Glomerular endothelial cell (primary cell): ENCODE measurements around the gene LIMK1. TPM values are rescaled to one million over a fixed set of nuclear protein-coding genes. Genes with fewer than 3 reads are reported as not detected.
"Not testable (repeated sequence)": the region's sequence is repeated elsewhere in the genome, so short reads cannot be mapped to it uniquely, and the experiment has no call there.

Source experiments
- DNase-seq: peaks from one replicate; pipeline ENCODE4 v3.0.0-alpha.2; 2011; ENCODE audit warnings: low read depth, low spot score; ENCODE audit errors: extremely low read depth
- total RNA-seq: library from RNA; depleted of rRNA; stranded (reverse); fragments of >200 nt; gene quantifications from 2 replicates; pipeline ENCODE4 v1.2.3, GENCODE V29; 2015

The LIMK1 gene
- total RNA-seq, 1 donor from 2014 or later, result 56.8 TPM

DNA sequence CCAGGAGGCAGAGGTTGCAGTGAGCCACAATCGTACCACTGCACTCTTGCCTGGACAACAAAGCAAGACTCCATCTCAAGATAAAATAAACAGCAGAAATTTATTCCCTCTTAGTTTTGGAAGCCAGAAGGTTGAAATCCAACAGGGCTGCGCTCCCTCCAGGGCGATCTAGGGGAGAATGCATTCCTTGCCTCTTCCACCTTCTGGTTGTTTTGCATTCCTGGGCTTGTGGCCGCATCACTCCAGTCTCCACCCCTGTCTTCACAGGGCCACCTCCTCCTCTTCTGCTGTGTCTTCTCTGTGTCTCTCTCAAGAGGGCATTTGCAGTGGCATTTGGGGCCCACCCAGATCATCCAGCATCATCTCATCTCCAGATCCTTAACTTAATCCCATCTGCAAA is 36.2 kb downstream of the LIMK1 start:
- DNase-seq, result no peak

DNA sequence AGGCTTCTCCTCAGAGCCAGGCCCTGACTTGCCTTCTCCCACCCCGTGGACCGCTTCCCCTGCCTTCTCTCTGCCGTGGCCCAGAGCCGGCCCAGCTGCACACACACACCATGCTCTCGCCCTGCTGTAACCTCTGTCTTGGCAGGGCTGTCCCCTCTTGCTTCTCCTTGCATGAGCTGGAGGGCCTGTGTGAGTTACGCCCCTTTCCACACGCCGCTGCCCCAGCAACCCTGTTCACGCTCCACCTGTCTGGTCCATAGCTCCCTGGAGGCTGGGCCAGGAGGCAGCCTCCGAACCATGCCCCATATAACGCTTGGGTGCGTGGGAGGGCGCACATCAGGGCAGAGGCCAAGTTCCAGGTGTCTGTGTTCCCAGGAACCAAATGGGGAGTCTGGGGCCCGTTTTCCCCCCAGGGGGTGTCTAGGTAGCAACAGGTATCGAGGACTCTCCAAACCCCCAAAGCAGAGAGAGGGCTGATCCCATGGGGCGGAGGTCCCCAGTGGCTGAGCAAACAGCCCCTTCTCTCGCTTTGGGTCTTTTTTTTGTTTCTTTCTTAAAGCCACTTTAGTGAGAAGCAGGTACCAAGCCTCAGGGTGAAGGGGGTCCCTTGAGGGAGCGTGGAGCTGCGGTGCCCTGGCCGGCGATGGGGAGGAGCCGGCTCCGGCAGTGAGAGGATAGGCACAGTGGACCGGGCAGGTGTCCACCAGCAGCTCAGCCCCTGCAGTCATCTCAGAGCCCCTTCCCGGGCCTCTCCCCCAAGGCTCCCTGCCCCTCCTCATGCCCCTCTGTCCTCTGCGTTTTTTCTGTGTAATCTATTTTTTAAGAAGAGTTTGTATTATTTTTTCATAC is 38.0 kb downstream of the LIMK1 start:
- no peak for DNase-seq

DNA sequence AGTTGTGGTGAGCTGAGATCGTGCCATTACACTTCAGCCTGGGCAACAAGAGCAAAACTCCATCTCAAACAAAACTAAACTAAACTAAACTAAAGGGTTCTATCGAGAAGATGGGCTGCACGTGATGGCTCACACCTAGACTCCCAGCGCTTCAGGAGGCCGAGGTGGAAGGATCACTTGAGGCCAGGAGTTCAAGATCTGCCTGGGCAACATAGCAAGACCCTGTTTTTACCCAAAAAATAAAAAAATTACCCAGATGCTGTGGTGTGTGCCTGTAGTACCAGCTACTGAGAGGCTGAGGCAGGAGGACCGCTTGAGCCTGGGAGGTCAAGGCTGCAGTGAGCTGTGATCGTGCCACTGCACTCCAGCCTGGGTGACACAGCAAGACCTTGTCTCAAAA is 40.3 kb downstream of the LIMK1 start:
- DNase-seq, result not testable (repeated sequence)

DNA sequence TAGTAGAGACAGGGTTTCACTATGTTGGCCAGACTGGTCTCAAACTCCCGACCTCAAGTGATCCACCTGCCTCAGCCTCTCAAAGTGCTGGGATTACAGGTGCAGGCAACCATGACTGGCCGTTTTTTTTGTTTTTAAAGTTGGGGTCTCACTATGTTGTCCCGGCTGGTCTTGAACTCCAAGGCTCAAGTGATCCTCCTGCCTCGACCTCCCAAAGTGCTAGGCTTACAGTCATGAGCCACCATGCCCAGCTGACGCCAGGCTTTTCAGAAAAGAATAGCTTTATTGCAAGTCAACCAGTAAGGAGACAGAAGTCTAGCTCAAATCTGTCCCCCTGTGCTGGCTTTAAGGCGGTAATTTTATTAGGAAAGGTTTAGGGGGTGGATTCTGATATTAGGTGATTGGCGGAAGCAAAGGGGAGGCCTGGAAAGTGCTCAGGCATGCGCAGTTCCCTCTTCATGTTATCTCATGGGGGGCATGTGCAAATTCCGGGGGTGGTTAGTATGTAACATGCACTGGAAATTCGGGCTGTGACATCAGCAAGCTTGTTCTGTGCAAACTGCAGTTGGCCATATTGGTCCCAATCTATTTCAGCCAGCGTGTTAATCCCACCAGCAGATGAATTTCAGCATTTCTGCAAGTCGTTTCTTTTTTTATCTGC is 42.7 kb downstream of the LIMK1 start:
- no peak for DNase-seq

DNA sequence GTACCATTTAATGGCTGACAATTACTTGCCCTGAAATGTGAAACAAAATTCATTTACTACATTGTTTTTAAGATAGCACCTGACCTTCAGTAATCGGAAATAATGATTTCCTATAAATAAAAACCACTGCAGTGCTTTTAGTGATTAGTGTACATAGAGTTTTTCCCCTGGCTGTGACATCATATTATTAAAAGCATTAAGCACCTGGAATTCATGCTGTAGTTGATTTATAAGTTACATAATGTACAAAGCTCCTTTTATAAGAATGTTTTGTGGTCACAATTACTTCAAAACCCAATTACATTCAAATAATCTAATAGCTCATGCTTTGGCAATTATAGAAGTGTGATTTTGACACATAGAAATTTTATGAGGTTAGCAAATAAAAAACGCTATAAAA is 46.3 kb downstream of the LIMK1 start:
- no peak for DNase-seq

DNA sequence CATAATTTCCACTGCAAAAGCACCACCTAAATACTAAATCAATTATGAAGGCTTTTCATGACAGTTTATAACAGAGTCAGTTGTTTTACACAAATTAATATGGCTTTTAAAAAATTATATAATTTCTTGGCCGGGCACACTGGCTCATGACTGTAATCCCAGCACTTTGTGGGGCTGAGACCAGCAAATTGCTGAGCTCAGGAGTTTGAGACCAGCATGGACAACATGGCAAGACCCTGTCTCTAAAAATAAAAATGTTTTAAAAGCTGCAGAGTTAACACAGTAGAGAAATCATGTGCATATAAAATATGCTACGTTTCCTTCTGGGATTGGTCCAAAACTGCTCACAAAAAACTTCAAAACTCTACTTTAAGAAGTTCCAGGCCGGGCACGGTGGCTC is 46.9 kb downstream of the LIMK1 start:
- DNase-seq, result no peak

DNA sequence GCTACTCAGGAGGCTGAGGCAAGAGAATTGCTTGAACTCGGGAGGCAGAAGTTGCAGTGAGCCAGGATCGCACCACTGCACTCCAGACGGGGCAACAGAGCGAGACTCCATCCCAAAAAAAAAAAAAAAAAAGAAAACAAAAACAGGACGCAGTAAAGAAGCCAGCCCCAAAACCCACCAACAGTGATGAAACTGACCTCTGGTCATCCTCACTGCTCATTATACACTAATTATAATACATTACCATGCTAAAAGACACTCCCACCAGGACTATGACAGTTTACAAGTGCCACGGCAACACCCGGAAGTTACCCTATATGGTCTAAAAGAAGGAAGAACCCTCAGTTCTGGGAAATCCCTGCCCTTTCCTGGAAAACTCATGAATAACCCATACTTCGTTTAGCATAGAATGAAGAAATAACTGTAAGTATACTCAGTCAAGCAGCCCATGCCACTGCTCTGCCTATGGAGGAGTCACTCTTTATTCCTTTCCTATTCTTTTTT is 50.6 kb downstream of the LIMK1 start:
- DNase-seq, result peak; percentile 22

DNA sequence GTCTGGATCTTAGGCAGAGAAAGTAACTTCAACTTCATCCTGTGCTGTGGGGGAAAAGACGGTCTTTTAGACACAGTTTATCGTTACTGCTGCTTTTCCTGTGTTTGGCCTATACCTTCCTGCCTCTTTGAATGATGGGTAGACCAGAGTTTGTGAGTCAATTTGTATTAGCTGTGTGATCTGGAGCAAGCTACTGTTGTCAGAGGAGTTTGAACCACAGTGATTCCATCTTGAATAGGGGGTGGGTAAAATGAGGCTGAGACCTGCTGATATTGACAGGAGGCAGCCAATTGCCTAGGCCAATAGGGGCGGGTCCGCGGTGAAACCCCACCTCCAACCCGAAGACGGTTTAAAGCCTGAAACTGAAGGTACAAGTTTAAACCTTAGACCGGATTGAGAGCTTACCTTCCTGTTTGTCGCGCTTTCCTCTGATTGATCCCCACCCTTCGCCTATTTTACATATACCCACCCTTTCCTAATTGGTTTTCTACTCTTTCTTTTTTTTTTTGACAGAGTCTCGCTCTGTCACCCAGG is 54.8 kb downstream of the LIMK1 start:
- DNase-seq, result no peak

DNA sequence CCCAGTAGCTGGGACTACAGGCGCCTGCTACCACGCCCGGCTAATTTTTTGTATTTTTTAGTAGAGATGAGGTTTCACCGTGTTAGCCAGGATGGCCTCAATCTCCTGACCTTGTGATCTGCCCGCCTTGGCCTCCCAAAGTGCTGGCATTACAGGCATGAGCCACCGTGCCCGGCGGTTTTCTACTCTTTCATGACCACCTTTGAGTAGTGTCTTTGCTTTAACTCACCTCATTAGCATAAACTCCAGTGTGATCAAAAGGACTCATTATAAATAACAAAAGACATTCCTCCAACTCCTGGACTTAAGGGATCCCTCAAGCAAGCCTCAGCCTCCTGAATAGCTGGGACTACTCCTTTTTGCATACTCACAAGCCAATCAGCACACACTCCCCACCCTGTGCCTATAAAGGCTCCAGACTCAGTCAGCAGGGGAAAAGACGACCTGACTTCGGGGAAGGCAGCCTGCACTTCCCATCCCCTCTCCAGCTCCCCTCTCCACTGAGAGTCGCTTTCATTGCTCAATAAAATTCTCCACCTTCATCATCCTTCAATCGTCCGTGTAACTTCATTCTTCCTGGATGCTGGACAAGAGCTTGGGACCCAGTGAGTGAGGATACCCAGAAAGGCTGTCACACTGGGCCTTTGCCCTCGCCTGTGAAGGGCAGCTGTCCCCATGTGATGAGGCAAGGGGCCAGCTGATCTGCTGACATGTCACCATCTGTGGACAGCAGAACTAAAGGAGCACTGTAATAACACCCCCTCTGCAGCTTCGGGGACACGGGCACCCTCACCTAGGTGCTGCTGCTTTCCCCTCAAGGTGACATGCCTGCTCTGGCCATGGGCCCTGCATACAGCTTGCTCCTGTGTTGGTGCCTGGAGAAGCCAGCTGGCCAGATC is 55.6 kb downstream of the LIMK1 start:
- DNase-seq, result no peak

DNA sequence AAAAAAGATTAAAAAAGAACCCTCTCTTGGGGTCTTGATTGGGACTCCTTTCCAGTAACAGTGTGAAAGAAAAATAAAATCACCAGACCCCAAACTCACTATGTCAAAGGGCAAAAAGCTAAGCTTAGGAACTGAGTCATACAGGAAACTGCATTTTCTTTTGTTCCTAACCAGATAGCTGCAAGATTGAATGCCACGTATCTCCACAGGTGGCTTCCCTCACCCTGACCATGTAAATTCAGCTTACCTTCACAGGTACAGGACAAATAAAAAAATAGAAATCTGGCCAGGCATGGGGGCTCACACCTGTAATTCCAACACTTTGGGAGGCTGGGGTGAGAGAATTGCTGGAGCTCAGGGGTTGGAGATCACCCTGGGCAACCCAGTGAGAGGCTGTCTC is 58.1 kb downstream of the LIMK1 start:
- no peak for DNase-seq

DNA sequence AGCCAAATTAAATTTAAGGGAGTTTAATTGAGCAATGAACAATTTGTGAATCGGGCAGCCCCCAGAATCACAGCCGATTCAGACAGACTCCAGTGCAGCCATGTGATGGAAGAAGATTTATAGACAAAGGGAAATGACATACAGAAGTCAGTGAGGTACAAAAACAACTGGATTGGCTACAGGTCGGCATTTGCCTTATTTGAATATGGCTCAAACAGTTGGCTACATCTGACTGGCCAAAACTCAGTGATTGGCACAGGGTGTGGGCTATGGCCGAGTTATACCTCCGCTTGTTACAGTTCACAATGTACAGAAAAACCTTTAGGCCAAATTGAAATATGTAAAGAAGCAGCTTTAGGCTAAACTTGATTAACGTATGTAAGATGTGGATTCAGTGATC is 59.8 kb downstream of the LIMK1 start:
- DNase-seq, result no peak

DNA sequence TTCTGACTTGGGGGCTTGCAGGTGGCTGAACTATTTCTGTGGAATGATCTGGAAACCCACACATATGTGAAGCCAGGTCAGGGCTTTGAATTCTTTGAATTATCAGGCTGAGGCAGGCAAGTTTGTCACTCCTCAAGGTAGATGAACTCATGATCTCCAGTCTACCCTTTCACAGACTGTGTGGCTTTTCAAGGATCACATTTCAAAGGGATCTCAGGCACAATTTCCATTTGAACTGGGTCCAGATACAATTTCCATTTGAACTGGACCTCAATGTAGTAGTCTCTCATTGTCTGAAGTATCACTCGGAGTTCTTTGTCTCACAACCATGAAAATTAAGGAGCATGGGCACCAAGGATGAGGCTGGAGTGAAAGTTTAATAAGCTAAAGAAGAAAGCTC is 64.9 kb downstream of the LIMK1 start:
- no peak for DNase-seq

DNA sequence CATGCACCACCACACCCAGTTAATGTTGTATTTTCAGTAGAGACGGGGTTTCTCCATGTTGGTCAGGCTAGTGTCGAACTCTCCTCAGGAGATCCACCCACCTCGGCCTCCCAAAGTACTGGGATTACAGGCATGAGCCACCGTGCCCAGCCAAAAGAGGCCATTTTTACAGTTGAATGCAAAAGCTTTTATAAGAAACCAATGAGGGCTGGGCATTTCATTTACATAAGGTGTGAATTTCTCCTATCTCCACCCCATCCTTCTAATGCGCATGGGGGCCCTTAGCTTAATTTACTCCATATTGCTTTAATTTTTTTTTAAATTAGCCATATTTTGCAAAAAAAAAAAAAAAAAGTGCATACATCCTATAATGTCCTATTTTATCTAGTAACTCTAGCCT is 65.5 kb downstream of the LIMK1 start:
- no peak for DNase-seq

DNA sequence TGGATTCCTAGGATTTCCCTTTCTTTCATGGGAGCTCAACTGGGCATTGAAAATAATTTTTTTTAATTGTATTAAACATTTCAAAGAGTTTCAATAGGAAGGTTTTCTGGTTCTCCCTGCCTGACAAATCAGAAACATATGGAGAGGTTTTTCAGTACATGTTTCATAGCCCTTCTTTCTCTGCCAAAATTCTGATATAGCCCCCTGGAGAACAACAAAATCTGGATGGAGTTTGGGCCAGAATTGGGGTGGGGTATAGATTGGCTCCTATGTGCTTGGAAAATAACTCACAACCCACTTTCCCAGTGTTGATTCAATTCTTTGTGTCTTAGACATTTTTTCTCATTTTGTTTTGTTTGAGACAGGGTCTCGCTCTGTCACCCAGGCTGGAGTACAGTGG is 66.0 kb downstream of the LIMK1 start:
- no peak for DNase-seq

DNA sequence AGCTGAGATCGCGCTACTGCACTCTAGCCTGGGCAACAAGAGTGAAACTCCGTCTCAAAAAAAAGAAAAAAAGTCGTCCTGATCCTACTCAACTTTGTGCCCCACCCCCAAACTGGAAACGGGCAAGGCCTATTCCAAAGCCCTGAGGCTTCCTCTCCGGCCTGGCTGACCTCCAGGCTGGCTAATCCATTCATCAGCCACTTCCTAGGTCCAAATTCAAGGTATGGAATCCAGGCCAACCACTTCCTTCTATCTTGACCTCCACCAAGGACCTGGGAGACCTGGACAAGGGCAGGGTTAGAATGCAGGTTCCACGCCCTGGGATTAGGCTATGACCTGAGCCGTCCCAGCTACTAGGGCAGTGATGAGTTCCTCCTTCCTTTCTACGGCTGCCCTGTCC is 70.1 kb downstream of the LIMK1 start:
- no peak for DNase-seq

DNA sequence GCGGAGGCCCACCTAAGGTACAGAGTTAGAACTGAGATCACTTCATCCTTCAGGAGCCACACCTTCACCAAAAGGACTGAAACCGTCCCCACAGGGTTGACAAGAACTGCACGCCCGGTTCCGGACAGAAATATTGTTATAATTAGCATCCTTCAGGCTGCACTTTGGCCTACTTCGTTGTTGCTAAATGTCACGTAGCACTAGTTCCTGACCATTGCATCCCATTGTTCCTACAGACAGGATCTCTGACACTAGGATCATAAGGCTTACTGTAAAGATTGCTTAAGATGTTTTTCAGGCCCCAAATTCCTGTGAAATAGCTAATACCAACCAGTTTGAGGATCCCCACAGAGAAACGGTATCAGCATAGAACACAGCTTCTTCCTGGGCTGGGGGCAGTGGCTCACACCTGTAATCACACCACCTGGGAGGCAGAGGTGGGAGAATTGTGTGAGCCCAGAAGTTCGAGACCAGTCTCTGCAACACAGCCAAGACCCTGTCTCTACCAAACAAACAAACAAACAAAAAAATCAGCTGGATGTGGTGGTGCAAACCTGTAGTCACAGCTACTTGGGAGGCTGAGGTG is 72.3 kb downstream of the LIMK1 start:
- DNase-seq, result no peak

DNA sequence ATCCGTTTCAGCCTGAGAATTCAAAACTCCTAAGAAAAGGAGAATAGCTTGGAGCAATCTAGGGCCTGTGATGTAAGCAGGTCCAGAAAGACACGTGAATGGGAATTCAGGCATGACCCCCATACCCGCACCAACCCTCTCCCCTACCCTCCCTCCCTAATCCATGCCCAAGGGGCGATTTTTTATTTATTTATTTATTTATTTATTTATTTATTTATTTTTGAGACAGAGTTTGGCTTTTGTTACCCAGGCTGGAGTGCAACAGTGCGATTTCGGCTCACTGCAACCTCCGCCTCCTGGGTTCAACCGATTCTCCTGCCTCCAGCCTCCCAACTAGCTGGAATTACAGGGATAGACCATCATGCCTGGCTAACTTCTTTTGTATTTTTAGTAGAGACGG is 74.0 kb downstream of the LIMK1 start:
- no peak for DNase-seq

DNA sequence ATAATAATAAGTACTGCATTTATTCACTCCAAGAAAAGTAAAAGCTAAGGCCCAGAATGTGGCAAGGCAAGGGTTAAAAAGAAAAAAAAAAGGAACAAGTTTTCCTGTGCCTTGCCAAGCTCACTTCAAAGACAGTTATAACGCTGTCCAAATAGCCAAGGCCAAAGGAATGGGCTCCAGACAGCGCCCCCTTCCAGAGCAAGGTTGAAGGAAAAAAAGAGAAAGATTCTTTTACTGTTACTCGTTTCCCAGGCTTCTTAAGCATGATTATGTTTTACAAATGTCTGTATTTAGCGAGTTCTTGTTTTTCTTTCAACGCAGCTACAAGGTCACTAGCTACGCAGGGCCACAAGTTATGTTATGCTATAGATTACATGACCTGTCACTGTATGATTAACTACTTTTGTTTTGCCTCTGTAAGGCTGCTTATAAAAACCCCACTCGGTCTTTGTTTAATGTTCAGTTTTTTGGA is 81.4 kb downstream of the LIMK1 start:
- no peak for DNase-seq

DNA sequence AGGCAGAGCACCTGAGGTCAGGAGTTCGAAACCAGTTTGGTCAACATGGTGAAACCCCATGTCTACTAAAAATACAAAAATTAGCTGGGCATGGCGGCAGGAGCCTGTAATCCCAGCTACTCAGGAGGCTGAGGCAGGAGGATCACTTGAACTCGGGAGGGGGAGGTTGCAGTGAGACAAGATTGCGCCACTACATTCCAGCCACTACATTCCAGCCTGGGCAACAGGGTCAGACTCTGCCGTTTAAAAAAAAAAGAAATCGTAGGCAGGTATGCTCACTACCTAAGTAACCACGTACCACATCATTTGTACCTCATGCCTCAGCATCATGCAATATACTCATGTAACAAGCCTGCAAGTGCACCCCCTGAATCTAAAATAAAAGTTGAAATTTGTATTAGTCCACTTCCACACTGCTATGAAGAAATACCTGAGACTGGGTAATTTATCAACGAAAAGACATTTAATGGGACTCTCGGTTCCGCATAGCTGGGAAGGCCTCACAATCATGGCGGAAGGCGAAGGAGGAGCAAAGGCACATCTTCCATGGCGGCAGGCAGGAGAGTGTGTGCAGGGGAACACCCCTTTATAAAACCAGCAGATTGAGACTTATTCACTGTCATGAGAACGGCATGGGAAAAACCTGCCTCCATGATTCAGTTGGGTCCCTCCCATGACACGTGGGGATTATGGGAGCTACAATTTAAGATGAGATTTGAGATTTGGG is 82.4 kb downstream of the LIMK1 start:
- no peak for DNase-seq

DNA sequence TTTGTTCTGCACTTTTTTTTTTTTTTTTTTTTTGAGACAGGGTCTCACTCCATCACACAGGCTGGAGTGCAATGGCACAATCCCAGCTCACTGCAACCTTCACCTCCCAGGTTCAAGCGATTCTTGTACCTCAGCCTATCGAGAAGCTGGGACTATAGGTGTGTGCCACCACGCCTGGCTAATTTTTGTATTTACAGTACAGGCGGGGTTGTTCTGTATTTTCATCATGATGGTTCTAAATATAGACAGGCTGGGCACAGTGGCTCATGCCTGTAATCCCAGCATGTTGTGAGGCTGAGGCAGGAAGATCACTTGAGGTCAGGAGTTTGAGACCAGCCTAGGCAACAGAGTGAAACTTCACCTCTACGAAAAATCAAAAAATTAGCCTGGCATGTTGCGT is 83.7 kb downstream of the LIMK1 start:
- DNase-seq, result not testable (repeated sequence)
